Measurements from ENCODE around the gene RC3H1. TPM values are rescaled to one million over a fixed set of nuclear protein-coding genes. Genes with fewer than 3 reads are reported as not detected.

Gene RC3H1
- total RNA-seq, 2 experiments from 2014 or later: 38.0 to 40.4 TPM

GRCh38 chr1:173900992-173901391 lies 121.2 kb downstream of the RC3H1 start:
- H3K27me3 Mint-ChIP-seq: no peaks in the 10 kb centered on the region
- no peaks in the 10 kb centered on the region for H3K4me1 ChIP-seq (ENCODE audit: insufficient read depth, low read length)
- ATAC-seq (ENCODE audit: poor library complexity) (no peak), DNase-seq (no peak)
- no peak overlapping the region for H3K27ac ChIP-seq (ENCODE audit: low read depth in 1 of 2, low read length in 2 of 2)
- H3K9me3 ChIP-seq (ENCODE audit: control insufficient read depth in 1 of 2, insufficient read depth in 1 of 2, low read length in 2 of 2): no peaks in the 10 kb centered on the region
- intact Hi-C loops (cut with DNase I, micrococcal nuclease): no loop called here
- ChIA-PET POLR2A (no interaction called here), CTCF (interaction anchor here (0.7 kb wide), 2 partner anchors 265 to 461 kb away, joined by 3 to 4 read pairs; no protein-coding TSS in a partner anchor)
- H3K4me3 ChIP-seq (ENCODE audit: low read length): no peak overlapping the region
- no peaks in the 10 kb centered on the region for H3K27me3 ChIP-seq (ENCODE audit: control insufficient read depth in 1 of 2, insufficient read depth in 2 of 2, low read length in 2 of 2)
- no peak overlapping the region for H3K27ac Mint-ChIP-seq
- H3K36me3 Mint-ChIP-seq (ENCODE audit: low read depth): peaks cover 29% of the 10 kb centered on the region
- H3K36me3 ChIP-seq (ENCODE audit: insufficient read depth, low read length): no peaks in the 10 kb centered on the region
- TF ChIP-seq CTCF (IDR thresholded peaks at IDR 0.05): no peak
- peaks cover 26% of the 10 kb centered on the region for H3K4me1 Mint-ChIP-seq (ENCODE audit: low read depth)
- H3K4me3 Mint-ChIP-seq: no peak overlapping the region
- H3K9me3 Mint-ChIP-seq: peaks cover 3% of the 10 kb centered on the region

- no peak overlapping the region for H3K4me3 ChIP-seq (ENCODE audit: low read length)
- no peak for DNase-seq
- H3K27ac ChIP-seq (ENCODE audit: low read depth in 1 of 2, low read length in 2 of 2): no peak overlapping the region
- H3K36me3 ChIP-seq (ENCODE audit: insufficient read depth, low read length): no peaks in the 10 kb centered on the region
- intact Hi-C loops (cut with DNase I, micrococcal nuclease): no loop called here
- no peak for ATAC-seq (ENCODE audit: poor library complexity)
- no peaks in the 10 kb centered on the region for H3K27me3 Mint-ChIP-seq
- no peak overlapping the region for H3K4me3 Mint-ChIP-seq
- no peak for TF ChIP-seq CTCF (IDR thresholded peaks at IDR 0.05)
- H3K27me3 ChIP-seq (ENCODE audit: control insufficient read depth in 1 of 2, insufficient read depth in 2 of 2, low read length in 2 of 2): no peaks in the 10 kb centered on the region
- H3K9me3 ChIP-seq (ENCODE audit: control insufficient read depth in 1 of 2, insufficient read depth in 1 of 2, low read length in 2 of 2): no peaks in the 10 kb centered on the region
- H3K27ac Mint-ChIP-seq: no peak overlapping the region
- H3K4me1 ChIP-seq (ENCODE audit: insufficient read depth, low read length): no peaks in the 10 kb centered on the region
- peaks cover 26% of the 10 kb centered on the region for H3K4me1 Mint-ChIP-seq (ENCODE audit: low read depth)
- ChIA-PET POLR2A (no interaction called here), CTCF (no interaction called here)
- no peaks in the 10 kb centered on the region for H3K9me3 Mint-ChIP-seq
- peaks cover 29% of the 10 kb centered on the region for H3K36me3 Mint-ChIP-seq (ENCODE audit: low read depth)
Observed at GRCh38 chr1:173900427-173900826, 121.7 kb downstream of the RC3H1 start.

GRCh38 chr1:173894189-173894588 lies 128.0 kb downstream of the RC3H1 start:
- H3K36me3 ChIP-seq (ENCODE audit: insufficient read depth, low read length): peaks cover 3% of the 10 kb centered on the region
- H3K27ac ChIP-seq (ENCODE audit: low read depth in 1 of 2, low read length in 2 of 2): no peak overlapping the region
- no peak overlapping the region for H3K4me3 ChIP-seq (ENCODE audit: low read length)
- no peaks in the 10 kb centered on the region for H3K4me1 ChIP-seq (ENCODE audit: insufficient read depth, low read length)
- no peaks in the 10 kb centered on the region for H3K9me3 ChIP-seq (ENCODE audit: control insufficient read depth in 1 of 2, insufficient read depth in 1 of 2, low read length in 2 of 2)
- H3K27me3 Mint-ChIP-seq: no peaks in the 10 kb centered on the region
- no peak overlapping the region for H3K27ac Mint-ChIP-seq
- no peak overlapping the region for H3K4me3 Mint-ChIP-seq
- intact Hi-C loops (cut with DNase I, micrococcal nuclease): no loop called here
- peaks cover 33% of the 10 kb centered on the region for H3K4me1 Mint-ChIP-seq (ENCODE audit: low read depth)
- H3K36me3 Mint-ChIP-seq (ENCODE audit: low read depth): peaks cover 68% of the 10 kb centered on the region
- ChIA-PET CTCF (no interaction called here), POLR2A (no interaction called here)
- no peak for TF ChIP-seq CTCF (IDR thresholded peaks at IDR 0.05)
- ATAC-seq (ENCODE audit: poor library complexity): no peak
- no peaks in the 10 kb centered on the region for H3K27me3 ChIP-seq (ENCODE audit: control insufficient read depth in 1 of 2, insufficient read depth in 2 of 2, low read length in 2 of 2)
- H3K9me3 Mint-ChIP-seq: no peaks in the 10 kb centered on the region
- DNase-seq: no peak
